CD4-positive, alpha-beta memory T cell (primary cell): ENCODE results near the gene ZNF574. TPM values are rescaled to one million over a fixed set of nuclear protein-coding genes. Genes with fewer than 3 reads are reported as not detected.

ENCODE experiments used
- CTCF ChIA-PET: fragments of 350-600 bp; sonication (Branson Sonifier 250); formaldehyde crosslinking; loops from one replicate; lab custom pipeline; 2021; ENCODE audit warnings: inconsistent platforms; ENCODE audit not compliant: partially characterized antibody; lab: Charles Lee
- POLR2A ChIA-PET: fragments of 350-600 bp; sonication (Branson Sonifier 250); formaldehyde crosslinking; loops from one replicate; lab custom pipeline; 2021; ENCODE audit not compliant: partially characterized antibody; lab: Charles Lee
- DNase-seq, 5 donors: peaks; one replicate each; pipeline versions ENCODE4 v3.0.0 to v3.0.0-alpha.2; 2020 to 2022; ENCODE audit warnings: mixed read lengths in 1 of 5
- H3K27ac ChIP-seq: one replicate; pipeline ENCODE4 v1.7.0; 2013; ENCODE audit warnings: low read depth, low read length
- H3K27me3 ChIP-seq: 2 replicates; pipeline ENCODE4 v1.7.0; 2013; ENCODE audit warnings: mild to moderate bottlenecking, low read length, moderate library complexity; ENCODE audit not compliant: insufficient read depth
- H3K36me3 ChIP-seq: 2 replicates; pipeline ENCODE4 v1.7.0; 2013; ENCODE audit warnings: mild to moderate bottlenecking, low read length, moderate library complexity; ENCODE audit not compliant: insufficient read depth
- H3K4me1 ChIP-seq: 2 replicates; pipeline ENCODE4 v1.7.0; 2013; ENCODE audit warnings: mild to moderate bottlenecking, low read length, moderate library complexity; ENCODE audit not compliant: insufficient read depth
- H3K4me3 ChIP-seq, 2 donors: one replicate each; pipeline ENCODE4 v1.7.0; 2013; ENCODE audit warnings: low read length in 2 of 2, mild to moderate bottlenecking in 1 of 2
- H3K9me3 ChIP-seq, 2 donors: one replicate each; pipeline ENCODE4 v1.7.0; 2013; ENCODE audit warnings: low read length in 2 of 2, control low read depth in 1 of 2; ENCODE audit not compliant: control insufficient read depth in 1 of 2
- H3K27ac Mint-ChIP-seq, 7 donors: one replicate each; pipeline ENCODE4 v1.8.0; 2020 to 2021; ENCODE audit warnings: mixed read lengths in 7 of 7, mild to moderate bottlenecking in 6 of 7, inconsistent platforms in 3 of 7, moderate library complexity in 3 of 7
- H3K27me3 Mint-ChIP-seq, 2 donors: one replicate each; pipeline ENCODE4 v1.8.0; 2020 to 2021; ENCODE audit warnings: mixed read lengths in 2 of 2
- H3K36me3 Mint-ChIP-seq, 2 donors: one replicate each; pipeline ENCODE4 v1.8.0; 2020 to 2021; ENCODE audit warnings: mixed read lengths in 2 of 2, inconsistent platforms in 1 of 2, mild to moderate bottlenecking in 1 of 2
- H3K4me1 Mint-ChIP-seq, 4 donors: one replicate each; pipeline ENCODE4 v1.8.0; 2020 to 2021; ENCODE audit warnings: mixed read lengths in 4 of 4, mild to moderate bottlenecking in 1 of 4
- H3K4me3 Mint-ChIP-seq, 8 donors: one replicate each; pipeline ENCODE4 v1.8.0; 2020 to 2021; ENCODE audit warnings: mixed read lengths in 8 of 8, mild to moderate bottlenecking in 7 of 8, moderate library complexity in 6 of 8, inconsistent platforms in 3 of 8
- H3K9me3 Mint-ChIP-seq, 8 donors: one replicate each; pipeline ENCODE4 v1.8.0; 2020 to 2021; ENCODE audit warnings: mixed read lengths in 8 of 8, mild to moderate bottlenecking in 5 of 8, inconsistent platforms in 3 of 8, moderate library complexity in 1 of 8
- intact Hi-C: fragments of 100-400 bp; cut with micrococcal nuclease; formaldehyde crosslinking; loops from one replicate; pipeline ENCODE4 v1.15.1; 2023
- polyA plus RNA-seq, 2 donors: library from polyadenylated mRNA; unstranded; fragments of 300-500 nt; fragmentation: Illumina TruSeq; gene quantifications; one replicate each; pipeline ENCODE4 v1.2.3, GENCODE V29; 2021
- total RNA-seq, 2 experiments: library from RNA; stranded (reverse); gene quantifications; one replicate each; pipeline ENCODE4 v1.2.3, GENCODE V29; 2021

Gene ZNF574
- total and polyA plus RNA-seq, 4 experiments from 2014 or later = 14.8 to 26.0 (median 24.8) TPM

- peaks cover 13 to 46% of the 10 kb centered on the region in 2 donors for H3K36me3 Mint-ChIP-seq
- peaks cover 17% of the 10 kb centered on the region for H3K4me1 ChIP-seq
- H3K27me3 Mint-ChIP-seq = no peaks in the 10 kb centered on the region
- H3K27me3 ChIP-seq = no peaks in the 10 kb centered on the region
- H3K4me3 Mint-ChIP-seq = no peak overlapping the region
- no peaks in the 10 kb centered on the region for H3K9me3 ChIP-seq
- no peak for DNase-seq
- CTCF ChIA-PET = interaction anchor here (1.0 kb wide), 1 partner anchor 18 kb away, joined by 3 read pairs; no protein-coding TSS in a partner anchor
- peaks cover 21 to 38% (median 34%) of the 10 kb centered on the region in 4 donors for H3K4me1 Mint-ChIP-seq
- H3K36me3 ChIP-seq = peaks cover 32% of the 10 kb centered on the region
- peaks cover 0 to under 1% (median 0%) of the 10 kb centered on the region in 8 donors for H3K9me3 Mint-ChIP-seq
- no peak overlapping the region for H3K4me3 ChIP-seq
- H3K27ac ChIP-seq = no peak overlapping the region
- peak overlapping the region in 2 of 7 donors; percentile 61 to 65 for H3K27ac Mint-ChIP-seq
- intact Hi-C loops = no loop called here
- POLR2A ChIA-PET = interaction anchor here (1.1 kb wide), 1 partner anchor 43 kb away, joined by 3 read pairs; no protein-coding TSS in a partner anchor
Observed at GRCh38 chr19:42080764-42081375, 4.9 kb downstream of the ZNF574 start.

- H3K4me3 Mint-ChIP-seq = peak overlapping the region in 2 of 8 donors; percentile 1 to 33
- H3K36me3 Mint-ChIP-seq = peaks cover 13 to 44% of the 10 kb centered on the region in 2 donors
Observed at GRCh38 chr19:42081584-42082203, 5.7 kb downstream of the ZNF574 start.

GRCh38 chr19:42083537-42083936, 7.6 kb downstream of the ZNF574 start:
- Mint-ChIP-seq H3K36me3 (peaks cover 13 to 34% of the 10 kb centered on the region in 2 donors), H3K27ac (peak overlapping the region in 2 of 7 donors; percentile 6 to 16), H3K4me3 (no peak overlapping the region), H3K27me3 (no peaks in the 10 kb centered on the region), H3K4me1 (peaks cover 2 to 16% (median 12%) of the 10 kb centered on the region in 4 donors), H3K9me3 (no peaks in the 10 kb centered on the region)
- no peak overlapping the region for H3K27ac ChIP-seq
- no peaks in the 10 kb centered on the region for H3K9me3 ChIP-seq
- no peak for DNase-seq
- no peaks in the 10 kb centered on the region for H3K4me1 ChIP-seq
- ChIA-PET CTCF (no interaction called here), POLR2A (no interaction called here)
- H3K36me3 ChIP-seq = peaks cover 32% of the 10 kb centered on the region
- no peak overlapping the region for H3K4me3 ChIP-seq
- no peaks in the 10 kb centered on the region for H3K27me3 ChIP-seq
- intact Hi-C loops = no loop called here

More at GRCh38 chr19:42081584-42082203, 5.7 kb downstream of the ZNF574 start:
- POLR2A ChIA-PET = no interaction called here
- Histone ChIP-seq H3K9me3 (no peaks in the 10 kb centered on the region), H3K4me3 (no peak overlapping the region), H3K27ac (no peak overlapping the region), H3K27me3 (no peaks in the 10 kb centered on the region), H3K36me3 (peaks cover 32% of the 10 kb centered on the region), H3K4me1 (peaks cover 15% of the 10 kb centered on the region)
- Mint-ChIP-seq H3K9me3 (no peaks in the 10 kb centered on the region), H3K4me1 (peaks cover 17 to 32% (median 28%) of the 10 kb centered on the region in 4 donors), H3K27me3 (no peaks in the 10 kb centered on the region), H3K27ac (peak overlapping the region; percentile 9 to 91 (median 39))
- intact Hi-C loops = no loop called here
- no peak for DNase-seq
- CTCF ChIA-PET = interaction anchor here (0.6 to 1.0 kb wide), 2 partner anchors 17 to 348 kb away, joined by 3 to 4 read pairs; no protein-coding TSS in a partner anchor

GRCh38 chr19:42086188-42086736, 10.3 kb downstream of the ZNF574 start:
- Histone ChIP-seq H3K4me3 (no peak overlapping the region), H3K4me1 (peaks cover 4% of the 10 kb centered on the region), H3K36me3 (peaks cover 6% of the 10 kb centered on the region), H3K9me3 (no peaks in the 10 kb centered on the region), H3K27ac (no peak overlapping the region), H3K27me3 (no peaks in the 10 kb centered on the region)
- ChIA-PET CTCF (no interaction called here), POLR2A (no interaction called here)
- H3K4me1 Mint-ChIP-seq = peaks cover 10 to 35% (median 16%) of the 10 kb centered on the region in 4 donors
- H3K9me3 Mint-ChIP-seq = no peaks in the 10 kb centered on the region
- DNase-seq = no peak
- peaks cover 5 to 23% of the 10 kb centered on the region in 2 donors for H3K36me3 Mint-ChIP-seq
- intact Hi-C loops = no loop called here
- H3K27me3 Mint-ChIP-seq = no peaks in the 10 kb centered on the region
- peak overlapping the region in 1 of 7 donors; percentile 43 for H3K27ac Mint-ChIP-seq
- H3K4me3 Mint-ChIP-seq = no peak overlapping the region

GRCh38 chr19:42086770-42087550, 11.0 kb downstream of the ZNF574 start:
- Mint-ChIP-seq H3K36me3 (peaks cover 0 to 16% of the 10 kb centered on the region in 2 donors), H3K4me1 (peaks cover 6 to 34% (median 11%) of the 10 kb centered on the region in 4 donors), H3K27me3 (no peaks in the 10 kb centered on the region), H3K9me3 (no peaks in the 10 kb centered on the region), H3K4me3 (no peak overlapping the region), H3K27ac (peak overlapping the region in 3 of 7 donors; percentile 11 to 81 (median 29))
- Histone ChIP-seq H3K4me3 (no peak overlapping the region), H3K36me3 (no peaks in the 10 kb centered on the region), H3K27ac (no peak overlapping the region), H3K27me3 (no peaks in the 10 kb centered on the region), H3K9me3 (no peaks in the 10 kb centered on the region), H3K4me1 (peaks cover 8% of the 10 kb centered on the region)
- no peak for DNase-seq
- intact Hi-C loops = no loop called here
- POLR2A ChIA-PET = interaction anchor here (2.2 kb wide), 1 partner anchor 11 kb away, joined by 5 read pairs; the partner anchor contains the start of gene ZNF574
- CTCF ChIA-PET = no interaction called here

GRCh38 chr19:42088471-42089190, 12.7 kb downstream of the ZNF574 start:
- H3K36me3 ChIP-seq = peaks cover 2% of the 10 kb centered on the region
- ChIA-PET POLR2A (interaction anchor here (2.2 kb wide), 1 partner anchor 13 kb away, joined by 5 read pairs; the partner anchor contains the start of gene ZNF574), CTCF (no interaction called here)
- H3K4me1 Mint-ChIP-seq = peaks cover 8 to 34% (median 14%) of the 10 kb centered on the region in 4 donors
- no peak for DNase-seq
- intact Hi-C loops = no loop called here
- peaks cover 8% of the 10 kb centered on the region for H3K4me1 ChIP-seq
- H3K27ac ChIP-seq = no peak overlapping the region
- H3K27me3 ChIP-seq = no peaks in the 10 kb centered on the region
- no peak overlapping the region for H3K4me3 ChIP-seq
- no peak overlapping the region for H3K4me3 Mint-ChIP-seq
- no peaks in the 10 kb centered on the region for H3K27me3 Mint-ChIP-seq
- H3K9me3 Mint-ChIP-seq = no peaks in the 10 kb centered on the region
- no peaks in the 10 kb centered on the region for H3K9me3 ChIP-seq
- peak overlapping the region in 4 of 7 donors; percentile 3 to 47 (median 37) for H3K27ac Mint-ChIP-seq
- H3K36me3 Mint-ChIP-seq = peaks cover 3 to 18% of the 10 kb centered on the region in 2 donors
